Measurements from ENCODE around the gene EFCAB6.

DNA sequence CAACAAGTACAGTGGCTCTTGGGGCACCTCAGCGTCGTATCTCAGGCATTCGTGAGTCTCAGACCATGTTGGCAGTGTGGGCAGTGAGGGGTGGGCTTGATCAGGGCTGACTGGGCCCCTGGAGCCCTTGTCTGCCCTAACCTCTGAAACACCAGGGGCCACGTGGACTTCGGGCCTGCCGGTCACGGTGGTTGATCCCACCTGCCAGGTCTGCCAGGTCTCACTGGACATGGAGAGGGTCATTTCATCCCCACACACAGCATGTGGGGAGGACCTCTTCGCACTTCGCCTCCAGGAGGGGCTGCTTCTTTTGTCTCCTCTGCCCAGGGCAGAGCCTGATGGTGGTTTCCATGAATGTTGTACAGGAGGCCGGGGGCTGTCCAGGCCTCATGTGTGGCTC is 323.2 kb downstream of the EFCAB6 start:
- TF ChIP-seq, protein P1, sequence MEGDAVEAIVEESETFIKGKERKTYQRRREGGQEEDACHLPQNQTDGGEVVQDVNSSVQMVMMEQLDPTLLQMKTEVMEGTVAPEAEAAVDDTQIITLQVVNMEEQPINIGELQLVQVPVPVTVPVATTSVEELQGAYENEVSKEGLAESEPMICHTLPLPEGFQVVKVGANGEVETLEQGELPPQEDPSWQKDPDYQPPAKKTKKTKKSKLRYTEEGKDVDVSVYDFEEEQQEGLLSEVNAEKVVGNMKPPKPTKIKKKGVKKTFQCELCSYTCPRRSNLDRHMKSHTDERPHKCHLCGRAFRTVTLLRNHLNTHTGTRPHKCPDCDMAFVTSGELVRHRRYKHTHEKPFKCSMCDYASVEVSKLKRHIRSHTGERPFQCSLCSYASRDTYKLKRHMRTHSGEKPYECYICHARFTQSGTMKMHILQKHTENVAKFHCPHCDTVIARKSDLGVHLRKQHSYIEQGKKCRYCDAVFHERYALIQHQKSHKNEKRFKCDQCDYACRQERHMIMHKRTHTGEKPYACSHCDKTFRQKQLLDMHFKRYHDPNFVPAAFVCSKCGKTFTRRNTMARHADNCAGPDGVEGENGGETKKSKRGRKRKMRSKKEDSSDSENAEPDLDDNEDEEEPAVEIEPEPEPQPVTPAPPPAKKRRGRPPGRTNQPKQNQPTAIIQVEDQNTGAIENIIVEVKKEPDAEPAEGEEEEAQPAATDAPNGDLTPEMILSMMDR (IDR thresholded peaks at IDR 0.05): no peak
- no peak for TF ChIP-seq ZFX (IDR thresholded peaks at IDR 0.05; ENCODE audit: borderline replicate concordance)
